Breast epithelium (tissue), 3 donors: Measurements from ENCODE around the gene SMURF1.

Experiments
- POLR2A ChIP-seq: fragments of 450-650 bp; IDR thresholded peaks from one replicate; pipeline ENCODE4 v1.6.1; 2016; ENCODE audit warnings: antibody characterized with exemption, mild to moderate bottlenecking, moderate library complexity
- POLR2AphosphoS5 ChIP-seq, 3 donors: sonication (generic); formaldehyde crosslinking; IDR thresholded peaks; one replicate each; pipeline ENCODE4 v1.6.1; 2017; ENCODE audit warnings: antibody characterized with exemption in 3 of 3
- TF ChIP-seq, protein P1 (sequence below), 3 donors: fragments of 450-650 bp; IDR thresholded peaks; one replicate each; pipeline ENCODE4 v1.5.1; 2016 to 2017; ENCODE audit warnings: antibody characterized with exemption in 3 of 3, mild to moderate bottlenecking in 3 of 3, moderate library complexity in 3 of 3

DNA sequence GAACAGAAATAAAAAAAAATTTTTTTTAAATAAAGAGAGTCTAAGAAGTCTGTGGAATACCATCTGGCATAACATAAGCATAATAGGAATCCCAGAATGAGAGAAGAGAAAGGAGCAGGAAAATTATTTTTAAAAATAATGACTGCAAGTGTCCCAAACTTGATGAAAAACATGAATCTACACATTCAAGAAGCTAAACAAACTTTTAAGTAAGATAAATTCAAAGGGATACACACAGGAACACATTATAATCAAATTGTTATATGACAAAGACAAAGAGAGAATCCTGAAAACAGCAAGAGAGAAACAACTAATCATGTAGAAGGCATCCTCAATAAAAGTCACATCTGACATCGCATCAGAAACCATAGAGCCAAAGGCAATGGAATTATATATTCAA is 30.9 kb downstream of the SMURF1 start:
- TF ChIP-seq, protein P1, sequence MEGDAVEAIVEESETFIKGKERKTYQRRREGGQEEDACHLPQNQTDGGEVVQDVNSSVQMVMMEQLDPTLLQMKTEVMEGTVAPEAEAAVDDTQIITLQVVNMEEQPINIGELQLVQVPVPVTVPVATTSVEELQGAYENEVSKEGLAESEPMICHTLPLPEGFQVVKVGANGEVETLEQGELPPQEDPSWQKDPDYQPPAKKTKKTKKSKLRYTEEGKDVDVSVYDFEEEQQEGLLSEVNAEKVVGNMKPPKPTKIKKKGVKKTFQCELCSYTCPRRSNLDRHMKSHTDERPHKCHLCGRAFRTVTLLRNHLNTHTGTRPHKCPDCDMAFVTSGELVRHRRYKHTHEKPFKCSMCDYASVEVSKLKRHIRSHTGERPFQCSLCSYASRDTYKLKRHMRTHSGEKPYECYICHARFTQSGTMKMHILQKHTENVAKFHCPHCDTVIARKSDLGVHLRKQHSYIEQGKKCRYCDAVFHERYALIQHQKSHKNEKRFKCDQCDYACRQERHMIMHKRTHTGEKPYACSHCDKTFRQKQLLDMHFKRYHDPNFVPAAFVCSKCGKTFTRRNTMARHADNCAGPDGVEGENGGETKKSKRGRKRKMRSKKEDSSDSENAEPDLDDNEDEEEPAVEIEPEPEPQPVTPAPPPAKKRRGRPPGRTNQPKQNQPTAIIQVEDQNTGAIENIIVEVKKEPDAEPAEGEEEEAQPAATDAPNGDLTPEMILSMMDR (IDR thresholded peaks at IDR 0.05) = no peak
- no peak for TF ChIP-seq POLR2A
- TF ChIP-seq POLR2AphosphoS5 (IDR thresholded peaks at IDR 0.05) = no peak
